WERI-Rb-1 (cell line): ENCODE measurements around the gene ANKAR.
"Not testable (repeated sequence)": the region's sequence is repeated elsewhere in the genome, so short reads cannot be mapped to it uniquely, and the experiment has no call there.

Experiments
- DNase-seq: peaks from one replicate; pipeline ENCODE4 v3.0.0-alpha.2; 2020
- H3K27ac ChIP-seq: fragments of 250-450 bp; sonication (Bioruptor Pico); 2 replicates; pipeline ENCODE4 v1.5.1; 2020; ENCODE audit warnings: mild to moderate bottlenecking, moderate library complexity
- H3K27me3 ChIP-seq: fragments of 250-450 bp; sonication (Bioruptor Pico); 2 replicates; pipeline ENCODE4 v1.5.1; 2021; ENCODE audit warnings: mild to moderate bottlenecking, low read depth, moderate library complexity; ENCODE audit not compliant: insufficient read depth, severe bottlenecking
- H3K36me3 ChIP-seq: fragments of 250-450 bp; sonication (Bioruptor Pico); 2 replicates; pipeline ENCODE4 v1.5.1; 2020; ENCODE audit warnings: mild to moderate bottlenecking, moderate library complexity
- H3K4me3 ChIP-seq: 2 replicates; pipeline ENCODE4 v1.5.1; 2011; ENCODE audit warnings: low read depth, mild to moderate bottlenecking, control low read depth, low read length
- H3K9me3 ChIP-seq: fragments of 250-450 bp; sonication (Bioruptor Pico); 2 replicates; pipeline ENCODE4 v1.5.1; 2021; ENCODE audit warnings: mild to moderate bottlenecking, moderate library complexity; ENCODE audit not compliant: severe bottlenecking
- CTCF ChIP-seq: IDR thresholded peaks from 2 replicates; pipeline ENCODE4 v1.5.1; 2011; ENCODE audit warnings: low read depth, mild to moderate bottlenecking, control low read depth, inconsistent platforms, low read length

The ANKAR gene

GRCh38 chr2:189641002-189641401 lies 33.5 kb upstream of the ANKAR start:
- Histone ChIP-seq H3K27me3 (no peaks in the 10 kb centered on the region), H3K4me3 (no peak overlapping the region), H3K27ac (no peak overlapping the region), H3K9me3 (no peaks in the 10 kb centered on the region), H3K36me3 (no peaks in the 10 kb centered on the region)
- no peak for DNase-seq
- TF ChIP-seq CTCF = no peak

- H3K4me3 ChIP-seq = no peak overlapping the region
- no peak for TF ChIP-seq CTCF
- H3K36me3 ChIP-seq = no peaks in the 10 kb centered on the region
- DNase-seq = no peak
- no peaks in the 10 kb centered on the region for H3K27me3 ChIP-seq
- H3K9me3 ChIP-seq = no peaks in the 10 kb centered on the region
- no peak overlapping the region for H3K27ac ChIP-seq
Observed at GRCh38 chr2:189641590-189641989, 32.9 kb upstream of the ANKAR start.

- Histone ChIP-seq H3K27me3 (no peaks in the 10 kb centered on the region), H3K27ac (no peak overlapping the region), H3K36me3 (no peaks in the 10 kb centered on the region), H3K9me3 (no peaks in the 10 kb centered on the region), H3K4me3 (no peak overlapping the region)
- TF ChIP-seq CTCF = no peak
- DNase-seq = no peak
Observed at GRCh38 chr2:189646521-189646920, 27.9 kb upstream of the ANKAR start.

- H3K4me3 ChIP-seq = no peak overlapping the region
- DNase-seq = no peak
- no peaks in the 10 kb centered on the region for H3K27me3 ChIP-seq
- no peak for TF ChIP-seq CTCF
- H3K9me3 ChIP-seq = no peaks in the 10 kb centered on the region
- no peak overlapping the region; the same call in 1 of the 2 replicates for H3K27ac ChIP-seq
- H3K36me3 ChIP-seq = no peaks in the 10 kb centered on the region
Observed at GRCh38 chr2:189648846-189649509, 25.5 kb upstream of the ANKAR start.

GRCh38 chr2:189651284-189651683 lies 23.2 kb upstream of the ANKAR start:
- TF ChIP-seq CTCF = no peak
- H3K36me3 ChIP-seq = no peaks in the 10 kb centered on the region
- no peaks in the 10 kb centered on the region for H3K27me3 ChIP-seq
- DNase-seq = no peak
- no peaks in the 10 kb centered on the region for H3K9me3 ChIP-seq
- H3K27ac ChIP-seq = no peak overlapping the region
- H3K4me3 ChIP-seq = no peak overlapping the region

GRCh38 chr2:189653464-189653863 lies 21.0 kb upstream of the ANKAR start:
- H3K36me3 ChIP-seq, DNase-seq, H3K4me3 ChIP-seq, H3K27ac ChIP-seq, H3K27me3 ChIP-seq, H3K9me3 ChIP-seq: not testable (repeated sequence)
